Thoracic aorta (tissue), 2 donors: ENCODE data around the gene LENG1. TPM values are rescaled to one million over a fixed set of nuclear protein-coding genes. Genes with fewer than 3 reads are reported as not detected.

Experiments used
- ATAC-seq: fragments of 150-250 bp; one replicate; pipeline ENCODE4 v1.8.0; 2017; ENCODE audit warnings: low read depth; ENCODE audit not compliant: insufficient number of reproducible peaks, low FRiP score
- DNase-seq: peaks from one replicate; pipeline ENCODE4 v3.0.0-alpha.2; 2020; ENCODE audit warnings: low spot score
- H3K27ac ChIP-seq, 2 donors: fragments of 200-600 bp; sonication (generic); 1 replicate in 1 of 2; 2 replicates in 1 of 2; pipeline ENCODE4 v1.5.1; 2016; ENCODE audit warnings: mild to moderate bottlenecking in 2 of 2, moderate library complexity in 2 of 2
- H3K27me3 ChIP-seq: fragments of 200-600 bp; sonication (generic); replicated peaks from 2 replicates; pipeline ENCODE4 v1.6.0; 2016; ENCODE audit warnings: mild to moderate bottlenecking; ENCODE audit not compliant: insufficient read depth
- H3K36me3 ChIP-seq: fragments of 200-600 bp; sonication (generic); one replicate; pipeline ENCODE4 v1.5.1; 2016
- H3K4me1 ChIP-seq, 2 donors: fragments of 200-600 bp; sonication (generic); 1 replicate in 1 of 2; 2 replicates in 1 of 2; pipeline versions ENCODE4 v1.5.1 to v1.6.0; 2016; ENCODE audit warnings: low read depth in 2 of 2, mild to moderate bottlenecking in 1 of 2; ENCODE audit not compliant: control insufficient read depth in 1 of 2
- H3K4me3 ChIP-seq: fragments of 200-600 bp; sonication (generic); 2 replicates; pipeline ENCODE4 v1.5.1; 2016; ENCODE audit warnings: mild to moderate bottlenecking
- H3K9me3 ChIP-seq: fragments of 200-600 bp; sonication (generic); 2 replicates; pipeline ENCODE4 v1.5.1; 2016
- CTCF ChIP-seq: fragments of 200-600 bp; sonication (generic); IDR thresholded peaks from one replicate; pipeline ENCODE4 v1.5.1; 2019; ENCODE audit warnings: antibody characterized with exemption
- total RNA-seq, 2 donors: library from RNA; depleted of rRNA; stranded (reverse); fragments of >200 nt; gene quantifications; one replicate each; pipeline versions ENCODE4 v1.1.0 to v1.2.3, GENCODE V29; 2016

The LENG1 gene
- total RNA-seq, 2 donors from 2014 or later: 7.6 to 8.0 TPM

GRCh38 chr19:54141356-54141755 is 18.2 kb downstream of the LENG1 start:
- no peak for TF ChIP-seq CTCF
- Histone ChIP-seq H3K9me3 (no peaks in the 10 kb centered on the region), H3K27me3 (no peaks in the 10 kb centered on the region), H3K36me3 (peaks cover 41% of the 10 kb centered on the region), H3K4me3 (no peak overlapping the region), H3K27ac (no peak overlapping the region), H3K4me1 (peaks cover 20 to 30% of the 10 kb centered on the region in 2 donors)
- no peak for ATAC-seq
- DNase-seq: no peak

- ATAC-seq (no peak), DNase-seq (no peak)
- Histone ChIP-seq H3K4me3 (peak overlapping the region; percentile 99), H3K4me1 (peaks cover 24 to 38% of the 10 kb centered on the region in 2 donors), H3K27me3 (no peaks in the 10 kb centered on the region), H3K27ac (peak overlapping the region in 1 of 2 donors; percentile 92), H3K36me3 (peaks cover 15% of the 10 kb centered on the region), H3K9me3 (no peaks in the 10 kb centered on the region)
- TF ChIP-seq CTCF: no peak
These were observed 20.8 kb downstream of the LENG1 start for GRCh38 chr19:54138489-54139256.

- Histone ChIP-seq H3K4me3 (peak within 1 kb of the TSS; percentile 99), H3K36me3 (peaks cover 7% of the 10 kb centered on the region), H3K9me3 (no peaks in the 10 kb centered on the region), H3K4me1 (peaks cover 24 to 38% of the 10 kb centered on the region in 2 donors), H3K27me3 (no peaks in the 10 kb centered on the region), H3K27ac (peak within 1 kb of the TSS; percentile 92 to 96)
- ATAC-seq (no peak), DNase-seq (no peak)
- no peak for TF ChIP-seq CTCF
These were observed 21.6 kb downstream of the LENG1 start, which contains the start of gene CNOT3 for GRCh38 chr19:54137699-54138488. Gene CNOT3 (plus strand): TSS chr19:54137762. CDS start chr19:54142979, 5,217 bp downstream.

GRCh38 chr19:54136864-54137698 is 22.4 kb downstream of the LENG1 start:
- no peaks in the 10 kb centered on the region for H3K36me3 ChIP-seq
- peak; percentile 99 for ATAC-seq
- DNase-seq: peak; percentile 99
- no peaks in the 10 kb centered on the region for H3K9me3 ChIP-seq
- peaks cover 24 to 38% of the 10 kb centered on the region in 2 donors for H3K4me1 ChIP-seq
- no peak for TF ChIP-seq CTCF
- peak overlapping the region; percentile 99 for H3K4me3 ChIP-seq
- no peaks in the 10 kb centered on the region for H3K27me3 ChIP-seq
- peak overlapping the region; percentile 92 to 96 for H3K27ac ChIP-seq
